ENCODE data around the gene PHC2. TPM values are rescaled to one million over a fixed set of nuclear protein-coding genes. Genes with fewer than 3 reads are reported as not detected.

PHC2 gene
- total RNA-seq, 1 donor = 85.4 TPM

- H4K20me1 ChIP-seq (ENCODE audit: insufficient read depth, low read length) = no peaks in the 10 kb centered on the region
- H3K4me3 ChIP-seq (ENCODE audit: insufficient read depth, low read length) = no peak overlapping the region
- H2AFZ ChIP-seq (ENCODE audit: low read length) = no peak overlapping the region
- peaks cover 42% of the 10 kb centered on the region for H3K79me2 ChIP-seq (ENCODE audit: insufficient read depth, low read length)
- no peak for DNase-seq (ENCODE audit: insufficient read length, low spot score, missing footprints)
- H3K27me3 ChIP-seq (ENCODE audit: insufficient read depth, low read length) = no peaks in the 10 kb centered on the region
- peaks cover 31% of the 10 kb centered on the region for H3K36me3 ChIP-seq (ENCODE audit: insufficient read depth, low read length)
- H3K4me1 ChIP-seq (ENCODE audit: insufficient read depth, low read length) = peaks cover 10% of the 10 kb centered on the region
- H3K4me2 ChIP-seq (ENCODE audit: insufficient read depth, low read length) = no peak overlapping the region
- TF ChIP-seq CTCF (IDR thresholded peaks at IDR 0.05; ENCODE audit: extremely low read depth, low read depth, low read length) = no peak
- no peak overlapping the region for H3K27ac ChIP-seq (ENCODE audit: low read depth, low read length)
- no peaks in the 10 kb centered on the region for H3K9me3 ChIP-seq (ENCODE audit: low read depth, low read length)
These were observed 57.3 kb downstream of the PHC2 start for GRCh38 chr1:33373606-33374005.

- peaks cover 31% of the 10 kb centered on the region for H3K36me3 ChIP-seq (ENCODE audit: insufficient read depth, low read length)
- H3K27ac ChIP-seq (ENCODE audit: low read depth, low read length) = no peak overlapping the region
- H3K79me2 ChIP-seq (ENCODE audit: insufficient read depth, low read length) = peaks cover 34% of the 10 kb centered on the region
- H4K20me1 ChIP-seq (ENCODE audit: insufficient read depth, low read length) = no peaks in the 10 kb centered on the region
- H3K4me1 ChIP-seq (ENCODE audit: insufficient read depth, low read length) = peaks cover 10% of the 10 kb centered on the region
- no peak overlapping the region for H3K4me3 ChIP-seq (ENCODE audit: insufficient read depth, low read length)
- no peak overlapping the region for H2AFZ ChIP-seq (ENCODE audit: low read length)
- no peaks in the 10 kb centered on the region for H3K27me3 ChIP-seq (ENCODE audit: insufficient read depth, low read length)
- no peak overlapping the region for H3K4me2 ChIP-seq (ENCODE audit: insufficient read depth, low read length)
- no peaks in the 10 kb centered on the region for H3K9me3 ChIP-seq (ENCODE audit: low read depth, low read length)
- DNase-seq (ENCODE audit: insufficient read length, low spot score, missing footprints) = no peak
- no peak for TF ChIP-seq CTCF (IDR thresholded peaks at IDR 0.05; ENCODE audit: extremely low read depth, low read depth, low read length)
These were observed 58.2 kb downstream of the PHC2 start for GRCh38 chr1:33372677-33373076.

GRCh38 chr1:33372162-33372561 lies 58.7 kb downstream of the PHC2 start:
- DNase-seq (ENCODE audit: insufficient read length, low spot score, missing footprints) = no peak
- H4K20me1 ChIP-seq (ENCODE audit: insufficient read depth, low read length) = no peaks in the 10 kb centered on the region
- peaks cover 33% of the 10 kb centered on the region for H3K36me3 ChIP-seq (ENCODE audit: insufficient read depth, low read length)
- no peak for TF ChIP-seq CTCF (IDR thresholded peaks at IDR 0.05; ENCODE audit: extremely low read depth, low read depth, low read length)
- H3K27ac ChIP-seq (ENCODE audit: low read depth, low read length) = no peak overlapping the region
- peaks cover 32% of the 10 kb centered on the region for H3K79me2 ChIP-seq (ENCODE audit: insufficient read depth, low read length)
- H2AFZ ChIP-seq (ENCODE audit: low read length) = no peak overlapping the region
- H3K4me3 ChIP-seq (ENCODE audit: insufficient read depth, low read length) = no peak overlapping the region
- H3K4me2 ChIP-seq (ENCODE audit: insufficient read depth, low read length) = no peak overlapping the region
- no peaks in the 10 kb centered on the region for H3K27me3 ChIP-seq (ENCODE audit: insufficient read depth, low read length)
- H3K4me1 ChIP-seq (ENCODE audit: insufficient read depth, low read length) = peaks cover 10% of the 10 kb centered on the region
- no peaks in the 10 kb centered on the region for H3K9me3 ChIP-seq (ENCODE audit: low read depth, low read length)

- no peak overlapping the region for H3K27ac ChIP-seq (ENCODE audit: low read depth, low read length)
- H3K4me3 ChIP-seq (ENCODE audit: insufficient read depth, low read length) = no peak overlapping the region
- peaks cover 10% of the 10 kb centered on the region for H3K4me1 ChIP-seq (ENCODE audit: insufficient read depth, low read length)
- no peak for DNase-seq (ENCODE audit: insufficient read length, low spot score, missing footprints)
- TF ChIP-seq CTCF (IDR thresholded peaks at IDR 0.05; ENCODE audit: extremely low read depth, low read depth, low read length) = no peak
- no peak overlapping the region for H2AFZ ChIP-seq (ENCODE audit: low read length)
- peaks cover 38% of the 10 kb centered on the region for H3K36me3 ChIP-seq (ENCODE audit: insufficient read depth, low read length)
- H3K79me2 ChIP-seq (ENCODE audit: insufficient read depth, low read length) = peaks cover 24% of the 10 kb centered on the region
- H3K27me3 ChIP-seq (ENCODE audit: insufficient read depth, low read length) = no peaks in the 10 kb centered on the region
- H3K4me2 ChIP-seq (ENCODE audit: insufficient read depth, low read length) = no peak overlapping the region
- H4K20me1 ChIP-seq (ENCODE audit: insufficient read depth, low read length) = no peaks in the 10 kb centered on the region
- no peaks in the 10 kb centered on the region for H3K9me3 ChIP-seq (ENCODE audit: low read depth, low read length)
These were observed 59.6 kb downstream of the PHC2 start for GRCh38 chr1:33371334-33371733.

Measured in osteoblast (primary cell).